GM21717 (cell line): ENCODE results near the gene AHNAK.
"Not testable (repeated sequence)": the region's sequence is repeated elsewhere in the genome, so short reads cannot be mapped to it uniquely, and the experiment has no call there.

Experiments
- ATAC-seq: cut with Tn5 transposase; IDR thresholded peaks from one replicate; pipeline ENCODE4 v1.9.1; 2021; ENCODE audit warnings: mild to moderate bottlenecking, moderate library complexity; ENCODE audit not compliant: unreplicated experiment

AHNAK gene

DNA sequence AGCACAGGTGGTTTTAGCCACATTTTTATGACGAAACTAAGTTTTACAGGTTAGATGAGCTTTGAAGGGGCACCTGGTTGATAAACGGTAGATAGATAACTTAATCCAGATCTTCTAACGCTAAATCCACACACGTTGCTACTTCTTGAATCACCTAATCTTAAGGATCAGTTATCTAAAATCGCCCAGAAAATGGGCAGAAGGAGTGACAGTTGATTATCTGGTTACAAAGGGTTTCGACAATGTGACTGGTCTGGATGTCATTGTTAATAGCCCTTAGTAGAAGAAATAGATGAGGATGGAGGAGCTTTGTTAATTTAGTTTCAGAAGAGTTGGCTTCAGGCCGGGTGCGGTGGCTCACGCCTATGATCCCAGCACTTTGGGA is 84.1 kb downstream of the AHNAK start:
- no peak for ATAC-seq

DNA sequence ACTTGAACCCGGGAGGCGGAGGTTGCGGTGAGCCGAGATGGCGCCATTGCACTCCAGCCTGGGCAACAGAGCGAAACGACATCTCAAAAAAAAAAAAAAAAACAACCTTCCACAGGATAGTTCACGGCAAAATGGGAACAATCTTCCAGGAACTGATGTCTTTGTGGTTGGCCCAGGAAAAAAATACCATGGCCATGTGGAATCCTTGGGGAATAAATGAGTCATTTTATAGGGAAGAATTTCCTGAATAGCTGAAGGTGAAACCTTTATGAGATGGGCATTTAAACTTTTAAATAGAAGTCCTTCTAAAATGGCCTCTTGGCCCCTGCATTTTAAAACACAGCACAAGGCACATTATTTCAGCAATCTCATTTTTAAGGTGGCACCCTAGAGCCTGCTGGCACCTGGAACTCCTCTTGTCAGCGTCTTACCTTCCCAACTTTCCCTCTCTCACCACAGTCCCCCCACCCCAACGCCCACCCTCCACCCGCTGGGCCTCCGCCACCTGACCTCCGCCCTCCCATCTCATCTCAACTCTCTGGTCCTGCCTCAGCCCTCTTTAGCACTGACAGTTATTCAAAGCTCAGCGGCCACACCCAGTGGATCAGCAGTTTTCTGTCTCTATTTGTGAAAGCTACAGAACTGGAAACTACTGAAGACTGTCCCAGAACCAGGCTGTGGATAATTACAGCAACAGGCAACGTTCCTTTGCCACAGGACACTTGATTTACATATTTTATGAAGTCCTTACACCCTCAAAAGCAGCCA is 84.7 kb downstream of the AHNAK start:
- ATAC-seq: no peak

DNA sequence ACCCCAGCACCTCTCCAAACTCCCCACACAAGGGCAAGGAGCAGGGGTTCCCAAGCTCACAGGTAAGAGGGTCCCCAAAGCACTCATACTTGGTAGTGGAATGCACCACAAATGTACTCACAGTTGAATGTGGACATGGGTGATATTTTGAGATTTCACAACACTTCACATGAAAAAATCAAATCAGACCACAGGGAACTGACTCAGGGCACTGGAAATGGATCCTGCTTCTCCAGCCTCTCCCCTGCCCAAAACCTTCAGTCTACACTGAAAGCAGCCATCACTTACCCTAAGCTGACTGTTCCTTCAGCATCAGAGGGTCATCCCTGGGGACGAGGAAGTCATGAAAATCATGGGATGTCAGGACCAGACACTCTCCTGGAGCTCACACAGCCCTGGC is 87.5 kb downstream of the AHNAK start:
- ATAC-seq: no peak

DNA sequence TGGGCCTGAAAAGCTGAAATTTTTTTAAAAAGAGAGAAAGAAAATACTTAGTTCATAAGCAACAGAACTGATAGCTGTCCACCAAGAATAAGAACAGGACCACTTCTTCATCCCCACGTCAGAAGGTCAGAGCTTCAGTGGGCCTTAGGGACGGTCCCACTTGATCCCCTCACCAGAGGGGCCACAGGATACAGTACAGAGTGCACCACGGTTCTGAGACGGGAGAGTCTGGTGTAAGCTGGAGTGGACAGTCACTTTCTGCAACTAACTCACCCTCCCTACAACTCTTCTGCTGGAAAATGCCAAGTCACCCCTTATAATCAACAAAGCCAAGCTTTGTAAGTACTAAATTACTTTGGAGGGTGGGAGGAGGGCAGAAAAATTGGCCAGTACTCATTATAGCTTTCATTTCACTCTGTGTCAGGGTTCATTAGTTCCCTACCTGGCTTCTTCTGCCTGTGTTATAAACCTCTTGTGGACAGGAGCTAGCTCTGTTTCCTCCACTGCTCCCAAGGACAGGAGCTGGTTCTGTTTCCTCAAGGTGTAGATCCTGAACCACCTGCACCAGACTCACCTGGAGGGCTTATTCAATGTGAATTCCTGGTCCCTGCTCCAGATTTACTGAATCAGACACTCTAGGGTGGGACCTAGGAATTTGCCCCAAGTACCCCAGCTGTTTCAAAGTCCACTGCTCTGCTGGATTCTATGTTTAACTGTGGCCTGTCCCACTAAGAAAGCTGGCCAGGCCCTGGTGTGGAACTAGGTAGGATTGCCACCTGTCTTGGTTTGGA is 88.2 kb downstream of the AHNAK start:
- no peak for ATAC-seq

DNA sequence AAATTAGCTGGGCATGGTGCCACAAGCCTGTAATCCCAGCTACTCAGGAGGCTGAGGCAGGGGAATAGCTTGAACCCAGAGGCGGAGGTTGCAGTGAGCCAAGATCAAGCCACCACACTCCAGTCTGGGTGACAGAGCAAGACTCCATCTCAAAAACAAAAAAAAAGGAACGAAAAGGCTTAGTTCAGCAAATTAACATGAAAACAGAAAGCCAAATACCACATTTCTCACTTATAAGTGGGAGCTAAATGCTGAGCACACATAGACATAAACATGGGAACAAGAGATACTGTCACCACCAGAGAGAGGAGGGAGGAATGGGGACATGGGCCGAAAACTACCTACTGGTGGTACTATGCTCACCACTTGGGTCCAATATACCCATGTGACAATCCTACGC is 89.1 kb downstream of the AHNAK start:
- ATAC-seq: no peak

DNA sequence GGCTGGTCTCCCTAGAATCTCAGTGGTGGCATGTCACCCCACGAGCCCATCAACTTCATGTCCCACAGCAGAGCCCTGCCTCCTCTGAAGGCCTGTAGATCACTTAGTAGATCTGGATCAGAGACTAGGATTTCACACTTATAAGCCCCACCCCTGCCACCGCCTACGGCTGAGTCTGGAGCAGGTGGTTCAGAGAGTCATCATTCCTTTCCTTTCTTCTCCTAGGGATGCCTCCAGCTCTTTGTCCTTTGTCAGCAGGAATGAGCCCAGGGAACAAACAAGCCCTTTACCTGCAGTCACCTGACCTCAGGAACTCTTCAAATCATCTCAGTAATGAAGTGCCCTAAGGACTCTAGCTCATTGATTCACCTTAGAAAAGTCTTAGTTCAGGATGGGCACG is 90.0 kb downstream of the AHNAK start:
- no peak for ATAC-seq

DNA sequence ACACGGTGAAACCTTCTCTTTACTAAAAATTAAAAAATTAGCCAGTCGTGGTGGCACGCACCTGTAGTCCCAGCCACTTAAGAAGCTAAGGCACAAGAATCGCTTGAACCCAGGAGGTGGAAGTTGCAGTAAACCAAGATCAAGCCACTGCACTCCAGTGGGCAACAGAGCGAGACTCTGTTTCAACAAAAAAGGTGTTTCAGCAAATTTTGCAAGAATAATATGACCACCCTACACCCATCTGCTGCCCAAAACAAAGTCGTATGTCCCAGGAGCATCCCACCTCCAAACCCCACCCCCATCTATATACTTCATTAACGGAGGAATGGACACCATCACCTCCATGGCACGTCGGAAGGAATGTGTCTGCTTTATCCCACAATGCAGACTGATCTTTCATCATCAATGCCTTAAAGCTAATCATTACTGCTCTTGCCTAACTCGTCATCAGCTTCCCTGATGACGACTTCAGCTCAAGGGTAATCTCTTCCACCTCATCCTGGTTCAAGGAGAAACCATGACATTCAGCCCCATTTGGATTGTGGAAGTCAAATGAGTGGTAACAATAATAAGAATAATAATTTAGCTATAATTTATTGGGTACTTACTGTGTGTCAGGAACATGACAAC is 93.7 kb downstream of the AHNAK start:
- ATAC-seq: no peak

DNA sequence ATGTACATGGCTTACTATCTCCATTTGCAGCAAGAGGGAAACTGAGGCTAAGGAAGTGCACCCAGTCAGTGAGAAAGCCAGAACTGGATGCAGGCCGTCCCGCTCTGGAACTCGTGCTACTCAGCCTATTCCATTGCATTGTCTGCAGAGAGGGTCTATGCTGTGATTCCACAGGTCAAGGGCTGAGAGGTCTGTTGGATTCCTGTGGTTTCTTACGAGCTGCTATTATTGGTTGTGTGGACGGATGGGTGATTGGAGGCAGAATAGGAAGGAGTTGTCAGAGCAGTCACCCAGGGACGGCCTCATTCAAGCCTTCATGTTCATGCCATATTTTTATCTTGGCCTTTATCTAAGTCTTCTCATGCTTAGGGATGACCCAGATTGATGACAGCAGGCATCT is 94.3 kb downstream of the AHNAK start:
- ATAC-seq: no peak

DNA sequence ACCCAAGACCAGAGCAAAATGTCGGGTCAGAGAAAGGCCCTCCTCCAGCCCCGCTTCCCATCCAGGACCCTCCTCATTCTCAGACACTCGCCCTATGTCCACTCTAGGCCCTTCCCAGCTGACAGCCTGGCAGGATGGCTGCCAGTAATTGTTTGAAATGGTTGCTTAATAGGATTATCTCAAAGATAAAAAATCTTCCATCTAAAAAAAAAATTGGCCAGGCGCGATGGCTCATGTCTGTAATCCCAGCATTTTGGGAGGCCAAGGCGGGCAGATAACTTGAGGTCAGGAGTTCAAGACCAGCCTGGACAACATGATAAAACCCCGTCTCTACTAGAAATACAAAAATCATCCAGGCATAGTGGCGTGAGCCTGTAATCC is 95.4 kb downstream of the AHNAK start:
- ATAC-seq: no peak

DNA sequence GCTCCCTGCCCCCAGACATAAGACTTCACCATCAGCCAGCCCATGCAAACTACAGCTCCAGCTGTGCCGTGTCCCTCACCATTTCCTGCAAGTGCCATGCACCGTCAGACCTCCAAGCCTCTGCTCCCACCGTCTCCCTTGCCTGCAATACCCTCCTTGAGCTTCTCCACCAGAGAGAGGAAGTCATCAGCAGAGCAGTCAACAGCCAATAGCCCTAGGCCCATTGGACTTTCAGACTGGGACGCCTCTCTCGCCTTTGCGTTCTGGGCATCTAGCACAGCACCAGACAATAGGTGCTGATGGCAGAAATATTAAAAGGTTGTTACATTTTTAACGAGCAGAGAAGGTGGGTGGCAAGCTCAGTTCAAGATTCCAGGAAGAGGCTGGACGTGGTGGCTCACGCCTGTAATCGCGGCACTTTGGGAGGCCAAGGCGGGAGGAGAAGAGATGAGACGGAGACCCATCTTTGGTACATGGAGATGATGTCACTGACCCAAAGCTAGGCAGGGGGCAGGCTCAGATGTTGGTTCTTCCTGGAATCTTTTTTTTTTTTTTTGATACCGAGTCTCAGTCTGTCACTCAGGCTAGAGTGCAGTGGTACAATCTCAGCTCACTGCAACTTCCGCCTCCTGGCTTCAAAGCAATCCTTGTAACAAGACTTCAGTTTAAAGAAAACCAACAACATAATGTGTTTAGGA is 95.9 kb downstream of the AHNAK start:
- ATAC-seq: no peak

DNA sequence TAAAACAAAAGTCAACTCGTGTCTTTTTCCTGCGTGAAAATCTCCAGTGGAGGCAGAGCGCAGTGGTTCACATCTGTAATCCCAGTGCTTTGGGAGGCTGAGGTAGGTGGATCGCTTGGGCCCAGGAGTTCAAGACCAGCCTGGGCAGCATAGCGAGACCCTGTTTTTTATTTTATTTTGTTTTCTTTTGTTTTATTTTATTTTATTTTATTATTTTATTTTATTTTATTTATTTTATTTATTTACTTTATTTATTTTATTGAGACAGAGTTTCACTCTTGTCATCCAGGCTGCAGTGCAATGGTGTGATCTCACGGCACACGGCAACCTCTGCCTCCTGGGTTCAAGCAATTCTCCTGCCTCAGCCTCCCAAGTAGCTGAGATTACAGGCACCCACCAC is 96.7 kb downstream of the AHNAK start:
- ATAC-seq: not testable (repeated sequence)

DNA sequence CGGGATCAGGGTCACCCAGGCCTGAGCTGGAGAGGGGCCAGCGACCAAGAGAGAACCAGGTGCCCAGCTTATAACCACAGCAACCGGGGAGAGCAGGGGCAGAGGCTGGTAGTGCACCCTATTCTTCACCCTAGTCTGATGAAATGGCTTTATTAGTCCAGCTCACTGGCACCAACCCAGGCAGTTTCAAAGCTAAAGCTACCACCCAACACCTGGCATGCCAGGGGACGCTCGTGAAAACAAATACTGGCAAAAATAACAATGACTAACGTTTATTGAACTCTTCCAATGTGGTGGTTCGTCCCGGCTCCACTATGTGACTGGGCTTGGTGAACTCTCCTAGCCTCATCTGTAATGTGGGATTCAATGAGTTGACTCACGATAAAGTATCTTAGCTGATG is 97.2 kb downstream of the AHNAK start:
- no peak for ATAC-seq

DNA sequence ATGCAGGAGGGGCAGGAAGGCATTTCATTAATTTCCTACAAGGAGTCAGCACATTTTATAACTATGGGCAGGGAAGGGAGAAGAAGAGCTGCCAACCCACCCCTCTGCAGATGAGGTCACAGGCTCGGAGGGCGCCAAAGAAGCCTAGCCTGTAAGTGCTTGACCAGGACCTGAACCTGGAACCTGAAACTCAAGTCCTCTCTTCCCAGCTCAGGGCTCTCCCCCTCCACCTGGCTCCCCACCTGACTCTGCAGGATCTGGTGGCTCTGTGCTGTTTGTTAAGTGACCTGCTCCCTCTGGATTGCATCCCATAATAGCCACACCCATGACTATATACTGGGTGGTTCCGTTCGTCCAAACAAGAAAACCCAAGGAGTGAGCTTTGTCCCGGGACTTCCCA is 100.5 kb downstream of the AHNAK start:
- ATAC-seq: no peak

DNA sequence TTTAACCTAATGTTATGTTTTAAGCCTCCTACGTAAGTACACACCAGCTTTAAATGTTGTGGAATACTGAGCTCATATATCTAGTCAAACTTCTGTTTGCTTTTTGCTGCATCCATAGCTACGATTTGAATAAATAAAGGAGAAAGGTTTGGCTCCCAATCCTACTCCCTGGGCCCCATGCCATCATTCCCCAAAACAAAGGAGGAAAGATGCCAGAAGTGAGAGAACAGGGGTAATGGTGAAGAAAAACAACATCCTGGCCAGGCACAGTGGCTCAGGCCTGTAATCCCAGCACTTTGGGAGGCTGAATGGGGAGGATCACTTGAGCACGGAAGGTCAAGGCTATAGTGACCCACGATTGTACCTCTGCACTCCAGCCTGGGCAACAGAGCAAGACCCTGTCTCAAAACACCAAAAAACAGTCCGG is 101.3 kb downstream of the AHNAK start:
- no peak for ATAC-seq

DNA sequence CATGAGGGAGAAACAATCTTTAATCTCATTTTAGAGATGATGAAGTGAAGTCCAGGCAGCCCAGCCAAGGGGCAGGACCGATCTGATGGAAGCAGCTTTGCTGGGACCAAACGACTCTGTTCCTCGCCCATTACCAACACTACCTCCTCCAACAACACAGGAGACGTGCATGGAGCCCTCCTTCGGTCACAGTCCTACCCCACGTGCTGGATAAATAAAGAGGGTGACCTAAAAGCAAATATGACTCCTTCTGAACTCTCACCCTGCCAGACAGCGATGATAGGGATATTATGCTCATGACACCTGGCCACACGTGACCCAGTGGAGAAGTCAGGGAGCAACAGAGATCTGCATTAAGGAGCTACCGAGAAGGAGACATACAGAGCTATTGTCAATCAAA is 101.8 kb downstream of the AHNAK start:
- no peak for ATAC-seq

DNA sequence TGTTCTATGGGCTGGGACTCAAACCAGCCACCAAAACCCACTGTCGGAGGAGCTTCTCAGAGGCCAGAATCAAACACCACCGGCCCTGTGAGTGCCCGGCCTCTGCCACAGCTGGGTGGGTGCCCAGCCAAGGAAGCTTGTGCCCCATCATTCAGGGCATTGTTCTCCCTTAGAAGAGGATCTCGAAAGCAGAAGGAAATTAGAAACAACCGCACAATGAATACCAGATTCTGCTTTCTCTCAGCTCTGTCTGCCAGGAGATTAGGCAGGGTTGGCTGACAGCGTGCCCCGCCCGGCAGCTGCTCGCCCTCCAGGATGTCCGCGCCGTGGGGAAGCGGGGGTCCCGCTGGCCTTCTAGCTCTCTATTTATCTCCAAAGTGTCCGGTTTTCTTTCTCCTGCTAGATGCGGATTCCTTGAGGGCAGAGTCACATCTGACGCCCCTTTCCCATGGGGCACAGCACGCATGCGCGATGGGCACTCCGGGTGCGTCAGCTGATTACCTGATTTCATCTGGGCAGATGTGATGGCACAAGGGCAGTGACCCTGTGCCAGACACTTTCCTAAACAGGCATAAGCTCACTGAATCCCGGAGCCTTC is 102.3 kb downstream of the AHNAK start:
- ATAC-seq: no peak

DNA sequence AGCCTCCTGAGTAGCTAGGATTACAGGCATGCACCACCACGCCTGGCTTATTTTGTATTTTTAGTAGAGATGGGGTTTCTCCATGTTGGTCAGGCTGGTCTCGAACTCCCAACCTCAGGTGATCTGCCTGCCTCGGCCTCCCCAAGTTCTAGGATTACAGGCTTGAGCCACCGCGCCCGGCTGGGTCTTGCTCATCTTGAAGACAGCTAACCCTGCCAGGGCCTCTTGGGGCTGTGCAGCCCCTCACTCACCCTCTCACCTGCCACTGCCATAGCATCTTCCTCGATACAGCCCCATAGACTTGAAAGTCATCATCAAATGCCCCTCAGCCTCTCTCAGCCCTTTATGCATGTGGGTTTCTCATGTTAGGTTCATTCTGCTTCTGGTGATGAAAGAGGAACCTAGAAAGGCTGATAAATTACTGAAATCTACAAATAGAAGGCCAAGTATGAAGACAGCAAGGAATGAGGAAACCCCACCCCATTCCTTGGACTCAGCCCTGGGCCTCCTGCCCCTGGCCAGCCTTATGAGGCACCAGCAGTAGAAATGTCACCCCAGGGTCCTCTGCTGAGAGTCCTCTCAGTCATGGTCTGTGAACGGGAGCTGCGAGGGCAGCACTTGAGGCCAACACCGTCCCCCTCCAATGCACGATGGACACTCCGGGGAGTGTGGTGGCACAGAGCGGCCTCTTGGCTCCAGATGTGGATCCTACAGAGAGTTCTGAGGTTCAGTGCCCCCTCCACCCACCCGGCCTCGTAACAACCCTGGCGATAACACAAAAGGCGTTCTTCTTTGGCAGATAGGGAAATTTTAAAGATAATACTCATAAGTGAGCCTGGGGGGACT is 103.0 kb downstream of the AHNAK start:
- ATAC-seq: no peak

DNA sequence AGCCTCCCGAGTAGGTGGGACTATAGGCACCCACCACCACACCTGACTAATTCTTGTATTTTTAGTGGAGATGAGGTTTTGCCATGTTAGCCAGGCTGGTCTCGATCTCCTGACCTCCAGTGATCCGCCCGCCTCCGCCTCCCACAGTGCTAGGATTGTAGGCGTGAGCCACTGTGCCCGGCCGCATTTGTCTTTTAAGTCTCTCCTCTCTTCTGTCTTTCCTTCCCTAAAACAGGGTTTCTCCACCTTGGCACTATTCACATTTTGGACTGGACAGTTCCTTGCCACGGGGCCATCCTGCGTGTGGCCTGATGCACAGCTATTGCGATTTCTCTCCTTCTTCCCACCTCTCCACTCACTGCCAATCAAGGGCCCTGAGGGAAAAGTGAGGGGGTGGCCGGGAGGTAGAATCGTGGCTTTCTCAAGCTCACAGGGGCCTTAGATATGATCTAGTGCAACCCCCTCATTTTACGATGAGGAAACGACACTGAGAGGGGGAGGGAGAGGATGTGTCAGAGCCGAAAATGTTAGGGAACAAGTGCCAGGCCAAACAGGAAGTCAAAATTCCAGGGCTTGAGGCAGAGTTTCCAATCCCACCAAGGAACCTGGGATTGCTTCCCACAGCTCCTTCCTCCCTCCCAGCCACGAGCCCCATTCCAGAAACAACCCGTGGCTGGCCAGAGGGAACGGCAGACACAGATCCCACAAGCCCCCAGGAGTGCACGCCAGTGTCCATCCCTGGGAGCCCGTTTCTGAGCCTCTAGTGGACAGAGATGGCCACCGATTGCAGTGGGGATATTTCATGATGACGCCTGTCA is 106.6 kb downstream of the AHNAK start:
- no peak for ATAC-seq

DNA sequence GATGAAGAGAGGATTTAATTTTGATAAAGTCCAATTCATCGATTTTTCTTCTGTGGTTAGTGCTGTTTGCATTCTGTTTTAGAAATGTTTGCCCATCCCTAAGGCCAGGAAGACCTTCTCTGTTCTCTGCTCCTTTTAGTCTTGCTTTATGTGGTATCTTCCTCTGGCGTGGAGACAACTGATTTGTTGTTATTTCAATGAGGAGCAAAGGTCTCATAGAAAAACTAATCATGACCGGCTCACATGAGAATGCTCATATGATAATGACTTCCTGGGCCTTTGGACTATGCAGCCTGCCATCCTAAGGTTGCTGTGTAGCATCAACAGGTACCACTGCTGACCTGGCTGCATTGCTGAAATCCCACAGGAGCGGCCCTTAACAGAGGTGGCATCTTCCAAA is 108.0 kb downstream of the AHNAK start:
- ATAC-seq: no peak
